ENCODE measurements around the gene L1CAM.

The L1CAM gene

GRCh38 chrX:153885968-153886903 is at the start of gene L1CAM:
Gene L1CAM (minus strand): TSS chrX:153886173. CDS start chrX:153875836, 10,337 bp downstream.
- peak; percentile 36 for DNase-seq

- DNase-seq = no peak
Observed at GRCh38 chrX:153935326-153935851, 49.4 kb upstream of the L1CAM start.

- DNase-seq = peak; percentile 70
Observed at GRCh38 chrX:153934762-153935325, 48.9 kb upstream of the L1CAM start, which contains the start of gene NAA10. Gene NAA10 (minus strand): TSS chrX:153935037. CDS start chrX:153934904, 133 bp downstream.

- no peak for DNase-seq
Observed at GRCh38 chrX:153934148-153934761, 48.3 kb upstream of the L1CAM start.

- DNase-seq = no peak
Observed at GRCh38 chrX:153933748-153934147, 47.8 kb upstream of the L1CAM start.

GRCh38 chrX:153932220-153932915 is 46.4 kb upstream of the L1CAM start:
- DNase-seq = no peak

GRCh38 chrX:153931748-153932147 is 45.8 kb upstream of the L1CAM start:
- DNase-seq = no peak

GRCh38 chrX:153931151-153931550 is 45.2 kb upstream of the L1CAM start:
- DNase-seq = no peak

- no peak for DNase-seq
Observed at GRCh38 chrX:153930011-153930910, 44.3 kb upstream of the L1CAM start.

- DNase-seq = no peak
Observed at GRCh38 chrX:153929576-153929975, 43.6 kb upstream of the L1CAM start.

GRCh38 chrX:153928846-153929245 is 42.9 kb upstream of the L1CAM start:
- DNase-seq = no peak

GRCh38 chrX:153927922-153928760 is 42.2 kb upstream of the L1CAM start:
- DNase-seq = peak; percentile 85

GRCh38 chrX:153927672-153927921 is 41.6 kb upstream of the L1CAM start:
- no peak for DNase-seq

GRCh38 chrX:153926858-153927671 is 41.1 kb upstream of the L1CAM start:
- peak; percentile 61 for DNase-seq

- DNase-seq = no peak
Observed at GRCh38 chrX:153926552-153926857, 40.5 kb upstream of the L1CAM start.

GRCh38 chrX:153925739-153926551 is 40.0 kb upstream of the L1CAM start, which contains the start of gene ARHGAP4:
Gene ARHGAP4 (minus strand): TSS chrX:153926264. CDS start chrX:153926202, 62 bp downstream.
- DNase-seq = peak; percentile 49

GRCh38 chrX:153925387-153925738 is 39.4 kb upstream of the L1CAM start:
- no peak for DNase-seq

GRCh38 chrX:153924149-153924861 is 38.3 kb upstream of the L1CAM start:
- DNase-seq = no peak

Data from stimulated activated CD4-positive, alpha-beta T cell treated with anti-CD3 and anti-CD28 coated beads, Interleukin-12 subunit alpha, Interleukin-12 subunit beta, amount 100 ng/mL, for 4 hours (primary cell).